Measurements from ENCODE around the gene SCMH1. TPM values are rescaled to one million over a fixed set of nuclear protein-coding genes. Genes with fewer than 3 reads are reported as not detected.

SCMH1 gene
- total RNA-seq, 1 donor from 2014 or later: 18.4 TPM

DNA sequence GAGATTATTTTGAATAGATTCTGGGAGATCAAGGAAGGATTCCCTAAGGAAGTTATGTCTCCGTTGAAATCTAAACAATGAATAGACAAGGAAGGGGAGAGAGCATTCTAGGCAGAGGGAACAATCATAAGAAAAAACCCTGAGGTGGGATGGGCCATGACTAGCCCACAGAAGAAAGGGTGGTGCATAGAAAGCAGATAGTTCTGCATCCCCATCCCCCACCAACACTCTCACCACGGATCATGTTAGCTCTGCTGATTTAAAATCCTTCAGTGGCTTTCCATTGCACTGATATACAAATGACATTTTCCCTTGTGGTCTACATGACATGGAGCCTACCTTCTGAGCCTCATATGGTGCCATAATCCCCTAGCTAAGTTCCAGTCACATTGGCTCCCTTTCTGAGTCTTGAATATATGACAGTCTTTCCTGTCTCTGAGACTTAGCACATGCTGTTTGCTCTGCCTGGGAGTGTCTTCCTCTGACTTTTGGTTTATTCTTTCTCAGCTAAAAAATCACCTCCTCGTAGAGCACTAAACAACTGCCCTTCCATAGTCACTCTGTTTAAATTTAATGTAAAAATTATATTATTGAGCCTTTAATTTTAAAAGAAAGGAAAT, 15.2 kb downstream of the SCMH1 start:
- Histone ChIP-seq H4K20me1 (ENCODE audit: insufficient read depth, low read length) (peaks cover 29% of the 10 kb centered on the region), H3K4me1 (ENCODE audit: insufficient read depth, low read length) (no peaks in the 10 kb centered on the region), H2AFZ (ENCODE audit: low read depth, low read length) (no peak overlapping the region), H3K9ac (ENCODE audit: low read length) (no peak overlapping the region), H3K27ac (ENCODE audit: low read depth, low read length) (no peak overlapping the region), H3K36me3 (ENCODE audit: insufficient read depth, low read length) (no peaks in the 10 kb centered on the region), H3K9me3 (ENCODE audit: insufficient read depth, low read depth, low read length) (no peaks in the 10 kb centered on the region), H3K27me3 (ENCODE audit: insufficient read depth, low read length) (no peaks in the 10 kb centered on the region), H3K79me2 (ENCODE audit: insufficient read depth, low read length) (peaks cover 29% of the 10 kb centered on the region), H3K4me3 (ENCODE audit: insufficient read depth, low read depth, low read length) (no peak overlapping the region), H3K4me2 (ENCODE audit: low read length) (no peak overlapping the region)
- FAIRE-seq (no peak), DNase-seq (ENCODE audit: low read depth) (no peak)
- Mint-ChIP-seq H3K27ac (ENCODE audit: unreplicated experiment) (no peak overlapping the region), H3K36me3 (ENCODE audit: low read depth, unreplicated experiment) (no peaks in the 10 kb centered on the region), H3K9me3 (ENCODE audit: unreplicated experiment) (peaks cover 1% of the 10 kb centered on the region), H3K4me3 (ENCODE audit: unreplicated experiment) (no peak overlapping the region), H3K4me1 (ENCODE audit: low read depth, unreplicated experiment) (peaks cover 6% of the 10 kb centered on the region), H3K27me3 (ENCODE audit: low read depth, unreplicated experiment) (no peaks in the 10 kb centered on the region)
- TF ChIP-seq EZH2 (IDR thresholded peaks at IDR 0.05; ENCODE audit: insufficient read depth, low read length): no peak
- TF ChIP-seq, protein P1, sequence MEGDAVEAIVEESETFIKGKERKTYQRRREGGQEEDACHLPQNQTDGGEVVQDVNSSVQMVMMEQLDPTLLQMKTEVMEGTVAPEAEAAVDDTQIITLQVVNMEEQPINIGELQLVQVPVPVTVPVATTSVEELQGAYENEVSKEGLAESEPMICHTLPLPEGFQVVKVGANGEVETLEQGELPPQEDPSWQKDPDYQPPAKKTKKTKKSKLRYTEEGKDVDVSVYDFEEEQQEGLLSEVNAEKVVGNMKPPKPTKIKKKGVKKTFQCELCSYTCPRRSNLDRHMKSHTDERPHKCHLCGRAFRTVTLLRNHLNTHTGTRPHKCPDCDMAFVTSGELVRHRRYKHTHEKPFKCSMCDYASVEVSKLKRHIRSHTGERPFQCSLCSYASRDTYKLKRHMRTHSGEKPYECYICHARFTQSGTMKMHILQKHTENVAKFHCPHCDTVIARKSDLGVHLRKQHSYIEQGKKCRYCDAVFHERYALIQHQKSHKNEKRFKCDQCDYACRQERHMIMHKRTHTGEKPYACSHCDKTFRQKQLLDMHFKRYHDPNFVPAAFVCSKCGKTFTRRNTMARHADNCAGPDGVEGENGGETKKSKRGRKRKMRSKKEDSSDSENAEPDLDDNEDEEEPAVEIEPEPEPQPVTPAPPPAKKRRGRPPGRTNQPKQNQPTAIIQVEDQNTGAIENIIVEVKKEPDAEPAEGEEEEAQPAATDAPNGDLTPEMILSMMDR (IDR thresholded peaks at IDR 0.05; ENCODE audit: insufficient read depth, low read depth, low read length): no peak

DNA sequence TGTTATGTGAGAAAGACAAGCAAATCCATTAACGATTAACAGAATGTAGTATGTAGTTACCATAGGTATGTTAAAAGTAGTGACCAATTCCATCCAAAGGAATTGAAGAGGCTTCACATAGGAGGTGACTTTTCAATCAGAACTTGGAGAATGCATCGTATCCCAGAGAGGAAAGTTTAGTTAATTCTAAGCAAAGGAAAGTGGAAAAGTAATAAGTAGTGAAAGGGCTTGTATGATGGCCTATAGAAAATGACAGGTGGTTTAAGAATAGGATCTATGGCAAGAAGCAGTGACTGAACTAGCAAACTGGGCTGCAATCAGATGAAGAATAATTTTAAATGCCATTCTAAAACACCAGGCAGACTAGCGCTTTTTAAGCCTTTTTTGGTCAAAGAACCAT, 16.6 kb downstream of the SCMH1 start:
- FAIRE-seq: no peak
- no peaks in the 10 kb centered on the region for H3K36me3 Mint-ChIP-seq (ENCODE audit: low read depth, unreplicated experiment)
- Histone ChIP-seq H4K20me1 (ENCODE audit: insufficient read depth, low read length) (peaks cover 26% of the 10 kb centered on the region), H3K4me2 (ENCODE audit: low read length) (no peak overlapping the region), H3K79me2 (ENCODE audit: insufficient read depth, low read length) (peaks cover 34% of the 10 kb centered on the region), H3K27me3 (ENCODE audit: insufficient read depth, low read length) (no peaks in the 10 kb centered on the region), H3K4me1 (ENCODE audit: insufficient read depth, low read length) (no peaks in the 10 kb centered on the region), H3K9me3 (ENCODE audit: insufficient read depth, low read depth, low read length) (no peaks in the 10 kb centered on the region), H3K36me3 (ENCODE audit: insufficient read depth, low read length) (no peaks in the 10 kb centered on the region), H3K4me3 (ENCODE audit: insufficient read depth, low read depth, low read length) (no peak overlapping the region), H3K9ac (ENCODE audit: low read length) (no peak overlapping the region), H2AFZ (ENCODE audit: low read depth, low read length) (no peak overlapping the region), H3K27ac (ENCODE audit: low read depth, low read length) (no peak overlapping the region)
- H3K4me3 Mint-ChIP-seq (ENCODE audit: unreplicated experiment): no peak overlapping the region
- no peaks in the 10 kb centered on the region for H3K27me3 Mint-ChIP-seq (ENCODE audit: low read depth, unreplicated experiment)
- peaks cover 1% of the 10 kb centered on the region for H3K9me3 Mint-ChIP-seq (ENCODE audit: unreplicated experiment)
- no peak for DNase-seq (ENCODE audit: low read depth)
- peaks cover 6% of the 10 kb centered on the region for H3K4me1 Mint-ChIP-seq (ENCODE audit: low read depth, unreplicated experiment)
- no peak overlapping the region for H3K27ac Mint-ChIP-seq (ENCODE audit: unreplicated experiment)
- TF ChIP-seq EZH2 (IDR thresholded peaks at IDR 0.05; ENCODE audit: insufficient read depth, low read length): no peak
- TF ChIP-seq, protein P1 (IDR thresholded peaks at IDR 0.05; ENCODE audit: insufficient read depth, low read depth, low read length): no peak

DNA sequence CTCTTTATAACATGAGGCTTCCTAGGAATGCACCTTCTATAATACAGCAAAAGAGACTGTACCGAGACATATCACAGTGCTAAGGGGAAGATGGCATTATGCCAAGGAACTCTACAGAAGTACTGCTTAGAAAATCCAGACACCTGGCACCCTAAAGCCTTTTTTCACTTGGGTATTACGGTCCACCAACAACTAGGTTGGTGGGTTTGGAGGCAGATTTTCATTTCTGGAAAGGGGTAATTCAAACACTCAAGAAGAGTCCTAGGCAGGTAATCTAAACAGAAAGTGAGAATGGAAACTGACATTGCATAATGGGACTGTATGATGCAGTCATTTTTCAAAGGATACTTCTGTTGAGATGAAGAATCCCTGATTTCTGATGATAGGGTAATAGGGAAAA, 19.6 kb downstream of the SCMH1 start:
- Histone ChIP-seq H3K36me3 (ENCODE audit: insufficient read depth, low read length) (no peaks in the 10 kb centered on the region), H2AFZ (ENCODE audit: low read depth, low read length) (no peak overlapping the region), H3K79me2 (ENCODE audit: insufficient read depth, low read length) (peaks cover 27% of the 10 kb centered on the region), H3K27ac (ENCODE audit: low read depth, low read length) (no peak overlapping the region), H3K4me1 (ENCODE audit: insufficient read depth, low read length) (no peaks in the 10 kb centered on the region), H3K27me3 (ENCODE audit: insufficient read depth, low read length) (no peaks in the 10 kb centered on the region), H3K4me2 (ENCODE audit: low read length) (no peak overlapping the region), H3K4me3 (ENCODE audit: insufficient read depth, low read depth, low read length) (no peak overlapping the region), H4K20me1 (ENCODE audit: insufficient read depth, low read length) (peaks cover 22% of the 10 kb centered on the region), H3K9ac (ENCODE audit: low read length) (no peak overlapping the region), H3K9me3 (ENCODE audit: insufficient read depth, low read depth, low read length) (no peaks in the 10 kb centered on the region)
- peaks cover 6% of the 10 kb centered on the region for H3K4me1 Mint-ChIP-seq (ENCODE audit: low read depth, unreplicated experiment)
- FAIRE-seq (no peak), DNase-seq (ENCODE audit: low read depth) (peak; percentile 10)
- H3K9me3 Mint-ChIP-seq (ENCODE audit: unreplicated experiment): peaks cover 6% of the 10 kb centered on the region
- H3K27me3 Mint-ChIP-seq (ENCODE audit: low read depth, unreplicated experiment): no peaks in the 10 kb centered on the region
- no peak for TF ChIP-seq EZH2 (IDR thresholded peaks at IDR 0.05; ENCODE audit: insufficient read depth, low read length)
- TF ChIP-seq, protein P1 (IDR thresholded peaks at IDR 0.05; ENCODE audit: insufficient read depth, low read depth, low read length): no peak
- no peak overlapping the region for H3K27ac Mint-ChIP-seq (ENCODE audit: unreplicated experiment)
- H3K36me3 Mint-ChIP-seq (ENCODE audit: low read depth, unreplicated experiment): peaks cover 16% of the 10 kb centered on the region
- H3K4me3 Mint-ChIP-seq (ENCODE audit: unreplicated experiment): no peak overlapping the region
